KOPT-K1 (cell line): ENCODE measurements around the gene TXNRD2.
"Not testable (repeated sequence)": the region's sequence is repeated elsewhere in the genome, so short reads cannot be mapped to it uniquely, and the experiment has no call there.

Experiments used
- H3K27ac ChIP-seq: fragments of 200-600 bp; sonication (generic); 2 replicates; pipeline ENCODE4 v1.5.1; 2016; ENCODE audit warnings: antibody characterized with exemption, mild to moderate bottlenecking, low read depth, low read length; ENCODE audit not compliant: poor library complexity, severe bottlenecking
- H3K36me3 ChIP-seq: fragments of 200-600 bp; sonication (generic); 2 replicates; pipeline ENCODE4 v1.5.1; 2017; ENCODE audit warnings: antibody characterized with exemption, mild to moderate bottlenecking, low read length, moderate library complexity; ENCODE audit not compliant: insufficient read depth
- H3K9me3 ChIP-seq: fragments of 200-600 bp; sonication (generic); 2 replicates; pipeline ENCODE4 v1.5.1; 2017; ENCODE audit warnings: antibody characterized with exemption, low read length, mild to moderate bottlenecking; ENCODE audit not compliant: insufficient read depth, poor library complexity, severe bottlenecking

TXNRD2 gene

DNA sequence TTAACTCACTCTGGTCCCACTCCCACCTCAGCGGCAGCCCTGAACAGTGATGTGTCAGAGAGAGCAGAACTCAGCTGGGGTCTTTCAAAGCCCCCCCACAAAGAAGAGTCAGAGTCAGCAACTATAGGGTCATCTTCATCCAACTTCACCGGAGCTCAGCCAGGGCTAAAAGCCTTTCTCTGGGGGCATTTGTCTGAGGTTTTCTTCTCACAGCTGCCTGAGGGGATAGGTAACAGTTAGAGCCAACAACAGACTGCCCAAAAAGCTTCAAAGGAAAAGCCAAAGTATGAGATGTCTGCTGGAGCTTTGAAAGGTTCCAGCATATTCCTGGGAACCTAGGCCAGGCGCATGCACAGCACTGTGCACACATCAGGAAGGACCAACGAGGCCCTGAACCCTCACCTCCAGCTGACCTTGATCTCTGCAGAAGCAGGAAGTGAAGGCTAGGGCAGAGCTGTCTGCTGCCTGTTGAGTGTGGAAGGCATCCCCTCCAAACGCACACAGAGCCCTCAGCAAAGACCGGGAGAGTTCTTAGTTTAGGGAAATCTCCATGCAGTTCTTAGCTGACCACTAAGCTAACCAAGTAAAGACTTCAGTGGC lies 28.2 kb downstream of the TXNRD2 start:
- no peak overlapping the region for H3K27ac ChIP-seq
- H3K9me3 ChIP-seq: peaks cover 9% of the 10 kb centered on the region
- peaks cover 26% of the 10 kb centered on the region for H3K36me3 ChIP-seq

DNA sequence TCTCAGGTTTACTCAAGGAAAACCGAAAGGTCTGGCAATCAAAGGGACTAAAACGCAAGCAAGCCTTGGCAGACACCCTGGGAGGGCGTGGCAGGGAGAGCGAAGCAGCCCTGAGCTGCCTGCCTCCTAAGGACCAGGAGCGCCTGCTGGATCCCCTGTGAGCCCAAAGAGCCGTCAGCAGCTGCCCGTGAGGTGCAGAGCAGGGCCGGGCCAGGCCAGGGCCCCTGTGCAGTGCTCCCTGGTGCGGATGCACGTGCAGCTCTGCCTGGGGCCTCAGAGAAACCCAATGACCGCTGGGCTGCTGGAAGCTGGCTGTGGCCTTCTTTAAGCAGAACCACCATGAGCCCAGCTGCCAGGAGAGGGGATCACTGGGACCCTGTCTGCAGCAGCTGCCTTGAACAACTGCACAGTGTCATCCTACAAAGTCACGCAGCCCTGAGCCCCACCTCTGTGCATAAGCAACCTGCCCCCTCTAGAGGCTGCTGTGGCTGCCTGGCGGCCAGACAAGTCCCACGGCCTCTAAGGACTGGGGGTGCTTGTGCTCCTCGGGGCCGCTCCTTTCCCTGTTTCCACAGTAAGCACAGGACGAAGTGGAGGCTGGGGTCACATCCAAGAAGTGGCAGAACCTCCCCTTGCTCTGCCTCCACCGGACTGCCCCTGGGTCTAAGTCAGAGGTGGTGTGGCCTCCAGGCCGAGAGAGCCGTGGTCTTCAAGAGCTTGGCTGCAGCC lies 29.2 kb downstream of the TXNRD2 start:
- H3K9me3 ChIP-seq: peaks cover 9% of the 10 kb centered on the region
- H3K27ac ChIP-seq: no peak overlapping the region
- H3K36me3 ChIP-seq: peaks cover 22% of the 10 kb centered on the region

DNA sequence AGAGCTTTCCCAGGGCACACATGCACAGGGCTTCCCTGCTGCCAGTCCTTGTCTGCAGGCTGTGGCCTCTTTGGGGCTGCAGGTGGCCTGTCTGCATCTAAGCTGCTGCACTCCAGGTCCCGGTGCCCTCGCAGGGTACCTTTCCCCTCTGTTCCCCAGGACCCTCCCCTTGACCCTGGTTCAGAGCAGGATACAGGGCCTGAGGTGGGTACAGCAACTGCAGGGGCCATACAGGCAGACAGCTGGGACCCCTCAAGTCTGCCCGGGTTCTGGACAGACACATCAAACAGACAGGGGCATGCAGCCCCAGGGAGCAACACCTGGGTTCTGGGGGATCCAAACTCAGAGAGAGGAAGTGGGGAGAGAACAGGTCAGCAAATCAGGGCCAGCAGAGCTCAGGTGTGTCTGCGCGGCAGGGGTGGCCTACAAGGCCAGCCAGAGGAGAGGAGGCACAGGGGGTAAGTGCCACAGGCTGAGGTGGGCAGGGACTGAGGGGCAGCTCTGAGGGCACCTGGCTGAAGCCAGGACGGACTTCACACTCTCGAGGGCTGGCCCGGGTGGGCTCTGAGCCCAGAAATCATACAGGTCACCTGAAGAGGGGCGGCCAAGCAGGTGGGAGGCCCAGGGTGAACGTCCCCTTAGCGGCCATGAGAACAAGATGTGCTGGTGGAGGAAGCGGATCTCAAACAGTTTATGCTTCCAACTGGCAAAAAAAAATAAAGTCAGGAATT lies 29.9 kb downstream of the TXNRD2 start:
- peaks cover 9% of the 10 kb centered on the region for H3K9me3 ChIP-seq
- peaks cover 22% of the 10 kb centered on the region for H3K36me3 ChIP-seq
- H3K27ac ChIP-seq: no peak overlapping the region

DNA sequence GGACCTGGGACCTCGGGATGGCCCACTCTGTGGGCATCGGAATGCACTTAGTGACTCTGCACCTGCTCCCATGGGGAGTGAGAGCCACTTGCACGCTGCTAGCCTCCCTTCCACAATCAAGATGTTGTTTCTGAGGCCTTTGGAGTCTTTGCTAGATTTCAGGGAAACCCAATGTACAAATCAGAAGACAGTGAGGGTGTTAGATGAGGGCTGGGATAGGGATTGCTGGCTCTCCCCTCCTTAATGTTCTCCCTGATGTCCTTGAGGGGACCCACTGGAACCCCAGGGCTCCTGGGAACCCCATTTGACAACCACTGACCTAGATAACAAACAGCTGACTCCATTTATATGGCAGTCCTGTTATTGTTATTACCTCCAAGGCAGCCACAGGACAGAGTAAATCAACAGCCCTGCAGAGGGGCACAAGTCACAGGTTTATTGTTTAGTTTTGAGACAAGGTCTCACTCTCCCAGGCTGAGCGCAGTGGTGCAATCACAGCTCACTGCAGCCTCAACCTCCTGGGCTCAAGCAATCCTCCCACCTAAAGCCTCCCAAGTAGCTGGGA lies 31.4 kb downstream of the TXNRD2 start:
- peak overlapping the region; percentile 62 for H3K27ac ChIP-seq
- H3K36me3 ChIP-seq: peaks cover 22% of the 10 kb centered on the region
- H3K9me3 ChIP-seq: peaks cover 9% of the 10 kb centered on the region

DNA sequence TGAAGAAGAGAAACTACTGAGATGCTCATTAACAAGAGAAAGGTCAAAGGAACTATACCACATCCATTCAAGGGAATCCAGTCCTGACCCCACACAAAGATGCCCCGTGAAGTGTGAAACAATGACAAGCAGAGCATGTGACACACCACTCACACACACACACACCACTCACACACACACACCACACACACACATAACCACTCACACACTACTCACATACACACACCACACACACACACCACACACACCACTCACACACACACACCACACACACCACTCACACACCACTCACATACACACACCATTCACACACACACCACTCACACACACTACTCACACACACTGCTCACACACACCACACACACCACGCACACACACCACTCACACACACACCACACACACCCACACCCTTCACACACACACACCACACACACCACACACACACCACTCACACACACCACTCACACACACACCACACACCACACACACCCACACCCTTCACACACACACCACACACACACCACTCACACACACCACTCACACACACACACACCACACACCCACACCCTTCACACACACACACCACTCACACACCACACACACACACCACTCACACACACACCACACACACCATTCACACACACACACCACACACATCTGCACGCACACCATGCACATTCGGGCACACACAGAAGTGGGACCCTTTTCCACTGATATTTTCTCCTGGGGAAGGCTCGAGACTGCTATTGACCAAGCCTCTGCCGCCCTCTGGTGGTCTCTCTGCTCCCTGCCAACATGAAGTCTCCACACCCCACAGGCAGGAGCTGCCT lies 32.1 kb downstream of the TXNRD2 start:
- peaks cover 9% of the 10 kb centered on the region for H3K9me3 ChIP-seq
- peak overlapping the region; percentile 62 for H3K27ac ChIP-seq
- H3K36me3 ChIP-seq: peaks cover 16% of the 10 kb centered on the region

DNA sequence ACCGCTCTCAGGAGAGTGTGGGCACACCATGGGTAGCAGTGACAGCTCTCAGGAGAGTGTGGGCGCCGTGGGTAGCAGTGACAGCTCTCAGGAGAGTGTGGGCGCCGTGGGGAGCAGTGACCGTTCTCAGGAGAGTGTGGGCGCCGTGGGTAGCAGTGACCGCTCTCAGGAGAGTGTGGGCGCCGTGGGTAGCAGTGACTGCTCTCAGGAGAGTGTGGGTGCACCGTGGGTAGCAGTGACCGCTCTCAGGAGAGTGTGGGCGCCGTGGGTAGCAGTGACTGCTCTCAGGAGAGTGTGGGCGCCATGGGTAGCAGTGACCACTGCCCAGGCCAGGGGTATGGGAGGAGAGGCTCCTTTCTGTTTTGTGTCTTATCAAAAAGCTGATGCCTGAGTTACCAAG lies 33.7 kb downstream of the TXNRD2 start:
- not testable (repeated sequence) for H3K27ac ChIP-seq, H3K9me3 ChIP-seq, H3K36me3 ChIP-seq

DNA sequence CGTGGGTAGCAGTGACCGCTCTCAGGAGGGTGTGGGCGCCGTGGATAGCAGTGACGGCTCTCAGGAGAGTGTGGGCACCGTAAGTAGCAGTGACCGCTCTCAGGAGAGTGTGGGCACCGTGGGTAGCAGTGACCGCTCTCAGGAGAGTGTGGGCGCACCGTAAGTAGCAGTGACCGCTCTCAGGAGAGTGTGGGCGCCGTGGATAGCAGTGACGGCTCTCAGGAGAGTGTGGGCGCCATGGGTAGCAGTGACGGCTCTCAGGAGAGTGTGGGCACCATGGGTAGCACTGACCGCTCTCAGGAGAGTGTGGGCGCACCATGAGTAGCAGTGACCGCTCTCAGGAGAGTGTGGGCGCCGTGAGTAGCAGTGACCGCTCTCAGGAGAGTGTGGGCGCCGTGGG lies 34.8 kb downstream of the TXNRD2 start:
- H3K27ac ChIP-seq, H3K9me3 ChIP-seq, H3K36me3 ChIP-seq: not testable (repeated sequence)

DNA sequence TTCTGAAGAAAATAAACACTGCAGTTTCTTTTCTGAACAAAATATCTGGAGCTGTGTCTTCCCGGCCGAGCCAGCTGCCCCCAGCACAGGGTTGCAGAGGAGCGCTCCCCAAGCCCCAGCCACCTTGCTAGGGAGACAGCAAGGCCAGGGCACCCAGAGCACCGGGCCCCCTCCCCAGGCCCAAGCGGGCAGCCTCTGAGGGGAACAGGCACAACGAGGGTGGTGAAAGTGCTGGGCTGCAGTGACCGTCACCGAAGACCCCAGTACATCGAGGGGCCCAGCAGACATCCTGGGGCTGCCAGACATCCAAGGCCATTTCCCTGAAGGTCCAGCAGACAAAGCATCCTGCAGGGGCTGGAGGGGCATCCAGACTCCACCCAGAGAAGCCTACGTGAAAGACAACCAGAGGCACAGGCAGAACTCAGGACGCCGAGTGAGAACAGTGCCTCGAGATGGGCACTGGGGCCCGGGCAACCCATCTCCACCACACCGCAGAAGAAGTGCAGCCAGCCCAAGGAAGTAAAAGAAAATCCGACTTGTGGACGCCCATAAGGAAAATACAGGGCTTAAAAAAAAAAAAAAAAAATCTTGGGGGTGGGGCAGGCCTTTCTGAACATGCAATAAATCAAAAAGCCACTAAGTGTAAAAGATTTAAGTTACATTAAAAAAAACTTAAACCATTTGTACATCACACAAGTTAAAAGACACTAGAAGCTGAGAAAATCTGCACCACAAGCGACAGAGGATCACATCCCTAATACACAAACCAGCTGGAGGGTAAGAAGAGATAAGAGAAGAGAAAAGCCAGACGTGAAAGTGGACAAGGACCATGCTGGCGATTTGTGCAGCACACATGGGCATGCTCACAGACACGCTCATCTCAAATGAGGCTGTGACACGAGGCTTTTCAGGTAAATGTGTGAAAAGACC lies 36.0 kb downstream of the TXNRD2 start:
- H3K9me3 ChIP-seq: no peaks in the 10 kb centered on the region
- H3K36me3 ChIP-seq: no peaks in the 10 kb centered on the region
- H3K27ac ChIP-seq: peak overlapping the region; percentile 16

DNA sequence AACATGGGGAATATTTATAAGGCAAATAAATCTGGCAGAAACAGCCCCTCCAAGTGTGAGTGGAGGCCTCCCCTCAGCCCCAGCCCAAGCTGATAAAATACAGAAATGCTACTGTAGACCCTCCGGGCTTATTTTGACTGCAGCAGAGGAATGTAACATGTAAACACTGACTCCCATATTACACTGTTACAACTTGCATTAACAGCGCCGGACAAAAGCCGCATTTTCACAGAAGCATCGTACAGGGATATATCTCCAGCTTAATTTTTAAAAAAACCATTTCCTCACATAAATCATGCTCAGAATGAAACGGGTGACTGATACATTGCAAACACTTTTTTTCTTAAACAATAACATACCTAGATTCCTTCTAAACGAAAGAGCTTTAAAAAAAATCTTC lies 36.7 kb downstream of the TXNRD2 start:
- Histone ChIP-seq H3K36me3 (no peaks in the 10 kb centered on the region), H3K9me3 (no peaks in the 10 kb centered on the region), H3K27ac (peak overlapping the region; percentile 28)

DNA sequence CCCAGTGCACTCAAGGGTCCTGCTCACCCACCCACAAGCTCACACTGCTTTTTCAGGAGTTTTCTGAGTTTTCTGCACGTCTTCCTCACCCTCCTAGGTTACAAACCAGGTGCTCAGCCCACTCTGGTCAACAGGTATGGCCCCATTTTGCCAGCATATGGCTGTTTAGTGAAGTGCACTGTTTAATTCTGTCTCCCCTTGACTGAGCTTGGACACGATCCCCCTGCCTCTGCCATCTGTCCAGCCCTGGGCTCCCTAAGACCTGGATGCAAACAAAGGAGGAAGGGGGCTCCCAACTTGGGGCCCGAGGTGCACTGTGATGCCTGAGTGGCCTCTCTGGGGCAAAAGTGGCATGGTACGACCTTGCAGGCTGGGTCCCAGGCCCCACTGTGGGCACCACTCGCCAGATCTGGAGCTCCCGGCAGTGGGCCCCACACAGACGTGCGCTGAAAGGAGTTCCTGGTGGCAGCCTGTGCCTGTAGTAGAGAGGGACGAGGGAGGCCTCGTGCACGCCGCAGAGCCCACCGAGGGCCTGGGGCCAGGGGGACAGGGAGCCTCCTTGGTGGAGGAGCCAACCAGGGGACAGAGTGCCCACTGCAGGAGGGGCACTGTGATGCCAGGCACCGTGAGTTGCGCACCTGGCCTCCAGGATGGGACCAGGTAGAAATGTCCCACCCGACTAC lies 37.3 kb downstream of the TXNRD2 start:
- H3K9me3 ChIP-seq: no peaks in the 10 kb centered on the region
- peak overlapping the region; percentile 28 for H3K27ac ChIP-seq
- H3K36me3 ChIP-seq: no peaks in the 10 kb centered on the region

DNA sequence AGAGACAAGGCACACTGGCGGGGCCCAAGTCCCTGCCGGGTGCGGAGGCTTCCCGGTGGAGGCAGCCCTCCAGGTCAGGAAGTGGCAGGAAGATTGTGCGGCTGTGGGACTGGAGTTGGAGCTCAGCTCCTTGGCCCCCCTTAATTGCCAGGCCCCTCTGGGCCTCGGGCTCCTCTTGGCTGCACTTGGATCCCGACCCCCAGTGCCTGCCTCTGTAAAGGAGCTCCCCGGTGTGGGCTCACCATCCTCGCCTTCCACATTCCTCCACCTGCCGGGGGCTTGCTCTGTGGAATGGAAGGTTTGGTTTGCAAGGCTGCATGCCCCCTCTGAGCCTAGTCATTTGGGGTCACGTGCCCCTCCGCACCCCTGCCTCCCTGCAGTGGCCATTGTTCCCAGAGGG lies 38.1 kb downstream of the TXNRD2 start:
- H3K9me3 ChIP-seq: no peaks in the 10 kb centered on the region
- peak overlapping the region; percentile 29 for H3K27ac ChIP-seq
- no peaks in the 10 kb centered on the region for H3K36me3 ChIP-seq

DNA sequence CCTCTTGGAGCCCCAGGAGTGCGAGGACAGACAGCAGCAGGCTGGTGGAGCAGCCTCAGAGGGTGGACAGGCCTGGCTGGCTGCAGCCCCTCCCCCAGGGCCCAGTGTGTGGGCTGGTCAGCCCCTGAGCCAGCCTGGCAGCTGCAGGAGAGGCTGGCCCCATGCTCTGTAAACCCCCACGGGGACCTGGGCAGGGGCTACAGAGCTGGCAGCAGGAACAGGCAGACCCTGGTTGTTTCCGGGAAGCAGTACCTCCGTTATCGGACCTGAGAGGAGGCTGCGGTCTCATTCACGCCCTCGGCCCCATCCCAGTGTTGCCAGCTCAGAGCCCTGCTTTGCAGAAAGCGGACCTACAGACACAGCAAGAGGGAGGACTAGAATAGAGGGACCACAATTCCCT lies 38.6 kb downstream of the TXNRD2 start:
- peak overlapping the region; percentile 29 for H3K27ac ChIP-seq
- no peaks in the 10 kb centered on the region for H3K9me3 ChIP-seq
- H3K36me3 ChIP-seq: no peaks in the 10 kb centered on the region

DNA sequence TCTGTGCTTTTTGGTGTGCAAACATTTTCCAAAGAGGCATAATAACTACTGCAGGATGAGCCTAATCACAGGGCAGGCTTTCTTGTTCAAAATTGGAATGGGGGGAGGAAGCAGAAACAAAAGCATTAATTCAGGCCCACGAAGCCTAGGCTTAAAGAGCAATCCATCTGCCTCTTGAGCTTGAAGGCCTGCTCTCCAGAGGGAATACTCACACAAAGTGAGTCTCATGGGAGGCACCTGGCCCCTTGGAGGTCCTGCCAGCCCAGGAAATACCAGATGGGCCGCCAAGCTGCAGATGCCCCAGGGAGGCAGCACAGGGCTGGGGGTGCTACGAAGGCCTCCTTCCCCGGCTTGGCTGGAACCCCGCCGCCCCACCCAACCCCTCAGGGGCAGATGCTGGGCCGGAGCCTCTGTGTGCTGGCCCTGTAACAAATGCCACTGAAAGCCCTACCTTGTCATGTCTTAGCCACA lies 39.3 kb downstream of the TXNRD2 start:
- Histone ChIP-seq H3K27ac (peak overlapping the region; percentile 29), H3K36me3 (no peaks in the 10 kb centered on the region), H3K9me3 (no peaks in the 10 kb centered on the region)
